ENCODE results near the gene RAB34.

DNA sequence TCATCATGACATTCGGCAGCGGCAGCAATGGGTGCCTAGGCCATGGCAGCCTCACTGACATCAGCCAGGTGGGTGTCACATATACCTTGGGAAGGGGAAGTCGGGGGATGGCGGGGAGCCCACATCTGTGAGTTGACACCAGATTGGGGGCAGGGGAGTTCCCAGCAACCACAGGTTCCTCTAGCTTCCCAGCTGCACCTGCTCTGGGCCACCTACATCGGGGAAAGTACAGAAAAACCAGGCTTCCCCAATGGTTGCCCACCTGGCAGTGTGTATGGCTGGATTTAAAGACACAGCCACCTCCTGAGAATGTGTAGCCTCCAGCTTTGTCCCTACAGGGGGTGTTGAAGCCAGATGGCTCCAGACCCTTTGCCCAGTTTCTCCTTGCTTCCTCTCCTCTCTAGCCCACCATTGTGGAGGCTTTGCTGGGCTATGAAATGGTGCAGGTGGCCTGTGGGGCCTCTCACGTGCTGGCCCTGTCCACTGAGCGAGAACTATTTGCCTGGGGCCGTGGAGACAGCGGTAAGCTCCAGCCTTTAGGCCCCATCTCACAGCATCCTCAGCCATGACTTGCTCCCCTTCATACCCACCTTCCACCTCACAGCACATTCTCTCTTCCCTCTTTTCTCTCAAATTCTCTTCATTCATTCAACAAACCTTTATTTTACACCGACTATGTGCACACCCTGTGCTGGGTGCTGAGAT lies 21.2 kb upstream of the RAB34 start:
- TF ChIP-seq, protein P1, sequence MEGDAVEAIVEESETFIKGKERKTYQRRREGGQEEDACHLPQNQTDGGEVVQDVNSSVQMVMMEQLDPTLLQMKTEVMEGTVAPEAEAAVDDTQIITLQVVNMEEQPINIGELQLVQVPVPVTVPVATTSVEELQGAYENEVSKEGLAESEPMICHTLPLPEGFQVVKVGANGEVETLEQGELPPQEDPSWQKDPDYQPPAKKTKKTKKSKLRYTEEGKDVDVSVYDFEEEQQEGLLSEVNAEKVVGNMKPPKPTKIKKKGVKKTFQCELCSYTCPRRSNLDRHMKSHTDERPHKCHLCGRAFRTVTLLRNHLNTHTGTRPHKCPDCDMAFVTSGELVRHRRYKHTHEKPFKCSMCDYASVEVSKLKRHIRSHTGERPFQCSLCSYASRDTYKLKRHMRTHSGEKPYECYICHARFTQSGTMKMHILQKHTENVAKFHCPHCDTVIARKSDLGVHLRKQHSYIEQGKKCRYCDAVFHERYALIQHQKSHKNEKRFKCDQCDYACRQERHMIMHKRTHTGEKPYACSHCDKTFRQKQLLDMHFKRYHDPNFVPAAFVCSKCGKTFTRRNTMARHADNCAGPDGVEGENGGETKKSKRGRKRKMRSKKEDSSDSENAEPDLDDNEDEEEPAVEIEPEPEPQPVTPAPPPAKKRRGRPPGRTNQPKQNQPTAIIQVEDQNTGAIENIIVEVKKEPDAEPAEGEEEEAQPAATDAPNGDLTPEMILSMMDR (IDR thresholded peaks at IDR 0.05; ENCODE audit: low read depth, low read length, poor library complexity, severe bottlenecking): no peak
- no peak for TF ChIP-seq EZH2phosphoT487 (IDR thresholded peaks at IDR 0.05; ENCODE audit: borderline replicate concordance, low read length)
